ENCODE data around the gene CCDC85A. TPM values are rescaled to one million over a fixed set of nuclear protein-coding genes. Genes with fewer than 3 reads are reported as not detected.

The CCDC85A gene
- total RNA-seq, 1 donor from 2014 or later = not detected

DNA sequence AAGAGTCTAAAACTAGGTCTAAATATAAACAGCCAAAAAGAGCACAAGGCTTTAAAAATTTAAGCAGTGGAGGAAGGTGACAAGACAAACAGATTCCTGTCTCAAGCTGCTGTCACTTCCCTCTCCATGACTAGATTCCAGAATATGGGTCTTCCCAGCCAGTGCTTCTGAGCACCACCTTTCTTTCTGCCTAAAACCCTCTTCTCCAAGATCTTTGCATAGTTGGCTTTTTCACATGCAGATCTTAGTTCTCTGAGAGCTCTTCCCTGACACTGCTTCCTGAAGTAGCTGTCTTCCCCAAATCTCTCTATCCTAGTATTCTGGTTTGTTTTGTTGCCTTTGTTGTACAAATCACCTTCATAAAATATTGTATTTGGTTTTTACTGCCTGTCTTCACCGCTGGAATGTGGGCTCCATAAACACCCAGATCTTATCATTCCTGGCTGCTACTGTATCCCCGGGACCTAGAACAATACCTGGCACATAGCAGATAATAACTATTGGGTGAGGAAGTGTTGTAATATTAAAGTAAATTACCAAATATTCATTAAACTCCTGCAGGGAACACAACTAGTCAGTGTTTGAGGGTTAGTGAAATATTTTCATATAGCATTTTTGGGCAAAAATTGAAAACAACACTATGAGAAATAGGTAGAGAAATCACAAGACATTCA, 150.2 kb downstream of the CCDC85A start:
- intact Hi-C loops (cut with micrococcal nuclease) = no loop called here
- Mint-ChIP-seq H3K27ac (no peak overlapping the region), H3K9me3 (no peaks in the 10 kb centered on the region), H3K4me1 (ENCODE audit: low read depth) (no peaks in the 10 kb centered on the region), H3K27me3 (ENCODE audit: low read depth) (no peaks in the 10 kb centered on the region), H3K4me3 (ENCODE audit: low read depth) (no peak overlapping the region), H3K36me3 (ENCODE audit: low read depth) (no peaks in the 10 kb centered on the region)
- no peak for DNase-seq (ENCODE audit: low spot score)

DNA sequence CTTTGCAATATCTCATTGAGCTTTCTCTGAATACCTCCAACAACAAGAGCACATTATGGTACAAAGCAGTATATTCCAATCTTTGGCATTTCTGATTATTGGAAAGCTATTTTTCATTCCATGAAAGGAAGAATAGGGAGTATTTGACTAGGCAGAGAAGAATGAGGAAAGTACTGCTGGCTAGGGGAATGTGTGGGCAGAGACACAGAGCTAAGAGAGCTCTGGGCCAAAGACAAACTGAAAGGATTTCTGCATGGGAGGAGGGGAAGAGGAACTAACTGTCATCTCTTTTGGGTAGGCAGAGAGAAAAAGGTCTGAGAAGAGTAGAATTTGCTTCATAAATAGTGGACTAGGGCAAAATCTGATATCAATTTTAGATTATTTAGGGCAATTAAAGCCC, 150.8 kb downstream of the CCDC85A start:
- Mint-ChIP-seq H3K27me3 (ENCODE audit: low read depth) (no peaks in the 10 kb centered on the region), H3K9me3 (no peaks in the 10 kb centered on the region), H3K4me1 (ENCODE audit: low read depth) (no peaks in the 10 kb centered on the region), H3K36me3 (ENCODE audit: low read depth) (no peaks in the 10 kb centered on the region), H3K27ac (no peak overlapping the region), H3K4me3 (ENCODE audit: low read depth) (no peak overlapping the region)
- no peak for DNase-seq (ENCODE audit: low spot score)
- intact Hi-C loops (cut with micrococcal nuclease) = no loop called here

DNA sequence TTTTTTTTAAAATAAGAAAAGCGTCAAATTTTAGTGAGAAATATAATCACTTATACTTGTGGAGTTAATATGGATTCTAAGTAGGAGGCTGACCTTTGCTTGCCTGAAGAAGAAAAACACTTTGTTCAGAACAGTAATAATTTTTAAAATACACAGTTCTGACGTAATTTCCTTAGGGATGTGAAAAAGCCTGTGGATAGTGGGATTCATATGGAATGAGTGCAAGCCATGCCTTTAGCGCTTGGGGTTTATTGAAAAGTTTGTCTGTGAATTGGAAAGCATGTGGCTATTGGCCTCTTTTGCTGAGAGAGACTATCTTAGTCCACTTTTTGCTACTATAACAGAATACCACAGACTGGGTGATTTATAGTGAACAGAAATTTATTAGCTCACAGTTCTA, 151.3 kb downstream of the CCDC85A start:
- Mint-ChIP-seq H3K9me3 (no peaks in the 10 kb centered on the region), H3K36me3 (ENCODE audit: low read depth) (no peaks in the 10 kb centered on the region), H3K27ac (no peak overlapping the region), H3K4me3 (ENCODE audit: low read depth) (no peak overlapping the region), H3K4me1 (ENCODE audit: low read depth) (no peaks in the 10 kb centered on the region), H3K27me3 (ENCODE audit: low read depth) (no peaks in the 10 kb centered on the region)
- intact Hi-C loops (cut with micrococcal nuclease) = no loop called here
- no peak for DNase-seq (ENCODE audit: low spot score)

DNA sequence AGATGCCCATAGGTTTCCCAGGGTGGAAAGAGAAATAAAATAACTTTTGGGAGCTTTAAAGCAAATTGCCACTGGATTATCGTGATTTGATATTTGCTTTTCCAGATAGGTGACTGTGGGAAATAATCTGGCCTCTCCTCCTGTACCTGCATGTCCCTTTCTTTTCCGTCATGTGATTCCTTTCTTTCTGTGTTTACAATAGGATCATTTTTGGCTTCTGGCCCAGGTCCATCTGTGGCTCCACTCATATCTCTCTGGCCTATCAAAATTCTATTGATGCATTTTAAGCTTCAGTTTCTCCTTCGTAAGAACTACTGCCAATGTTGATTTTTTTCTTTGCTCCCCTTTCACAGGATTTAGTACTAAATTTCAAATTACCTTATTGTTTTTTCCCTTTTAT, 153.6 kb downstream of the CCDC85A start:
- Mint-ChIP-seq H3K4me3 (ENCODE audit: low read depth) (no peak overlapping the region), H3K36me3 (ENCODE audit: low read depth) (no peaks in the 10 kb centered on the region), H3K27ac (no peak overlapping the region), H3K4me1 (ENCODE audit: low read depth) (no peaks in the 10 kb centered on the region), H3K9me3 (no peaks in the 10 kb centered on the region), H3K27me3 (ENCODE audit: low read depth) (no peaks in the 10 kb centered on the region)
- intact Hi-C loops (cut with micrococcal nuclease) = no loop called here
- DNase-seq (ENCODE audit: low spot score) = no peak

DNA sequence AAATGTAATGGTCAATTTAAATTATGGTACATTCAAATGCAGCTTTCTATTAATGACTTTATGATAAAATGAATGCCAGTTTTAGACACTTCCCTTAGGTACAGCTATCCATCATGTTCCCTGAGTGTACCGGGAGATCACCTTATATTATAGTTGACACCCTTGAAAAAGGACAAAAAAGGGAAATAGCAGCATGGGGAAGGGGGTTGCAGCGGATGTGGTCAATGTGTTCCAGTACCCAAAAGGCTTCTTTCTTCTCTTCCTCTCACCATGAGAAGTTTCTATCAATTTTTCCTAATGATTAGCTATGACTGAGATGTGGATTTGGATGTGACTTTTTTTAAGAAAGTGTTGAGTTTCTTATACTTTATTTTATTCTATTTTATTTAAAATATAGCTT, 154.4 kb downstream of the CCDC85A start:
- H3K9me3 Mint-ChIP-seq = no peaks in the 10 kb centered on the region
- H3K36me3 Mint-ChIP-seq (ENCODE audit: low read depth) = no peaks in the 10 kb centered on the region
- no peaks in the 10 kb centered on the region for H3K4me1 Mint-ChIP-seq (ENCODE audit: low read depth)
- no peak for DNase-seq (ENCODE audit: low spot score)
- H3K27me3 Mint-ChIP-seq (ENCODE audit: low read depth) = no peaks in the 10 kb centered on the region
- intact Hi-C loops (cut with micrococcal nuclease) = no loop called here
- no peak overlapping the region for H3K4me3 Mint-ChIP-seq (ENCODE audit: low read depth)
- no peak overlapping the region for H3K27ac Mint-ChIP-seq

DNA sequence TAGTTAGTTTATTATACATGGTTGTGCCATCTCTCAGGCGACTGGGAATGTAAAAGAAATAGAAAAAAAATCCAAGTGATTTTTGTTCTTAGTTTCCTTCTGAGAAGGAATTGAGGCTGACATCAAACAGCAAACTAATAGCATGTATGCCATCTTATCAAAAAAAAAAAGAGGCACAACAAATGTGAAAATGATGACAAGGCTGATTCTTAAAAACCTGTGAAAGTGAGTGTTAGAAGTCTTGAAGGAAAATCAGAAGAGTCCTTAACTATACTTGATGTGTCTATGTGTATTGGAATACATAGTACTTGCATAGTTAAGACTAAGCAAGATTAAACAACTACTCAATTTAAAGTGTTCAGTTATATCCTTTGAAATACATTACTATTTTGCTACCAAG, 161.0 kb downstream of the CCDC85A start:
- Mint-ChIP-seq H3K27ac (no peak overlapping the region), H3K4me1 (ENCODE audit: low read depth) (no peaks in the 10 kb centered on the region), H3K4me3 (ENCODE audit: low read depth) (no peak overlapping the region), H3K27me3 (ENCODE audit: low read depth) (no peaks in the 10 kb centered on the region), H3K36me3 (ENCODE audit: low read depth) (no peaks in the 10 kb centered on the region), H3K9me3 (no peaks in the 10 kb centered on the region)
- no peak for DNase-seq (ENCODE audit: low spot score)
- intact Hi-C loops (cut with micrococcal nuclease) = no loop called here

DNA sequence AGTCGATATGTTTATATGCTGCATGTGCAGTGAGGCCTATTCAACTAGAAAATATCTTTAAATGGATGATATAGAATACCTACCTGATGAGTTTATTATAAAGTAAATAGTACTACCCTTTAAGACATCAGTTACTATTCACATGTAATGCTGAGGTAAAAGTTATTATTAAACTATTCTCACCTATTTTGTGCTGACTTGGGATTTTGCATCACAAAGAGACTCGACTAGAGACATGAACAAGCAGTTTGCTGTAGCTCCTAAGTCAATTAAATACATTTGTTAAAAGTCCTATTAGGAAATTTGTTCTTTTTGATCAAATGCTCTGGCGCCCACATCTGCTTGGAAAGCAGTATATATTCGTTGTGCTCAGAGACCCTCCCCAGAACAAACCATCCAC, 164.1 kb downstream of the CCDC85A start:
- Mint-ChIP-seq H3K4me3 (ENCODE audit: low read depth) (no peak overlapping the region), H3K9me3 (no peaks in the 10 kb centered on the region), H3K27ac (no peak overlapping the region), H3K4me1 (ENCODE audit: low read depth) (no peaks in the 10 kb centered on the region), H3K36me3 (ENCODE audit: low read depth) (no peaks in the 10 kb centered on the region), H3K27me3 (ENCODE audit: low read depth) (no peaks in the 10 kb centered on the region)
- intact Hi-C loops (cut with micrococcal nuclease) = no loop called here
- DNase-seq (ENCODE audit: low spot score) = no peak

DNA sequence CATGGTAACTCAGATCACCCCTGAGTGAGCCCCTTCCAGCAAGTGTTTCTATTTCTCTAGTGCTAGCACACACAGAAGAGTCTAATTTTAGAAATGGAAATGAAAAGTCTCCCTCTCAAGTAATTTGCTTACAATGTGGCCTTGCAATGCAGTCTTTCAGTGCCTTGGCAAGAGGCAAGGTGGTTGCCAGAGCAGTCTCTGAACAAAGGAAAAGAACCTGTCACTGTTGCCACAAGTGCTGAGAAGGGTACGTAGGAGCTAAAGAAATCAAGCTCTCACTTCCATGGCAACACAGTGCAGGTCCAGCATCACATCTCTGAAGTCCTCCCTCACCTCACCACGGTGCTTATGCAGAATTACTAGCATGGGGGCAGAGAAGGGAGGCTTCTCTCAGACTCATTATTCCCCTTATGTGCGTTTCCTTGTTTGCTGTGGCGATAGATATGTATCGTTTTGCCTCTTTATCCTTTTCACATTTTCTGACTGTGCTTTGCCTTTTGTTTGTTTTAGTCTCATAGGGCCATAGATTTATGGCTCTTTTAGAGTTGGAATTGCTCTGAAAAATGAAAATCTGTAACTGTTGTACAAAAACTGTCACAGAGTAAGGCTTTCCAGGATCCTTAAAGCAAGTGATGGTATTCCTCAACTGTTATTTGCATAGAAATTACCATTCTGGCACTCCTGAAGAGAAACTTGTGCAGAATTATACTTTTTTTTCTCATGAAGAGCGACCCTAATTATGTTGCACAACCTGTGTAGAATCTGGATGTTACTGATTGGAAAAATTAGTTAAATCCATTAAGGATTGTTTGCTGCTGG, 164.8 kb downstream of the CCDC85A start:
- DNase-seq (ENCODE audit: low spot score) = no peak
- Mint-ChIP-seq H3K36me3 (ENCODE audit: low read depth) (no peaks in the 10 kb centered on the region), H3K27ac (no peak overlapping the region), H3K9me3 (no peaks in the 10 kb centered on the region), H3K4me3 (ENCODE audit: low read depth) (no peak overlapping the region), H3K27me3 (ENCODE audit: low read depth) (no peaks in the 10 kb centered on the region), H3K4me1 (ENCODE audit: low read depth) (no peaks in the 10 kb centered on the region)
- intact Hi-C loops (cut with micrococcal nuclease) = no loop called here

DNA sequence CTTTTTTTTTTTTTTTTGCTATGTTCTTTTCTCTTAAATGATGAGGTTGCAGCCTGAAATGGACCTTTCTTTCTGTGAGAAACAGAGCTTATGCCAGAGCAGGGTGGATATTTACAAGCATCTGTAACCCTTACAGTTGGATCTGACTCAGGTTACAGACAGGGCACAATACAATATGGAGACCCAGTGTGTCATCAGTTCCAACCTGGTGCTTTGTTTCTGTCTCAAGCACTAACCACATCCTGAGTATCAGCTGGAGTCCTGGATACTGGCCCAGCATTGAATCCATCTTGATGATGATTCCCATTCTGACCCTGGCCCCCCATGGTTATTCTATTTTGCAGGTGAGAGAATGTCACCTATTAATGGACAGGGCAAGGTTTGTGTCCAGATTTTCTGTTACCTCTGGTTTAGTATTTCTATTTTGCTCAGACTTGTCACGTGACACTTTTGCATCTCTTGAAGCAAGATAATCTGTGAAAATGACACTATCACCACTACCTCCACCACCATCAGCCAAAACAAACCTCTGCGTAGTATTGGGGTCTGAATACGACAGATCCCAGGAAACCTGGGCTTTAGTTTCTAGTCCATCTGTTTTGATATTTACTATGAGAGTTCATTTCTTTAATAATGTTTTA, 174.0 kb downstream of the CCDC85A start:
- H3K4me3 Mint-ChIP-seq (ENCODE audit: low read depth) = no peak overlapping the region
- no peaks in the 10 kb centered on the region for H3K36me3 Mint-ChIP-seq (ENCODE audit: low read depth)
- H3K9me3 Mint-ChIP-seq = peaks cover 6% of the 10 kb centered on the region
- H3K4me1 Mint-ChIP-seq (ENCODE audit: low read depth) = no peaks in the 10 kb centered on the region
- H3K27ac Mint-ChIP-seq = no peak overlapping the region
- H3K27me3 Mint-ChIP-seq (ENCODE audit: low read depth) = no peaks in the 10 kb centered on the region
- intact Hi-C loops (cut with micrococcal nuclease) = no loop called here
- no peak for DNase-seq (ENCODE audit: low spot score)

DNA sequence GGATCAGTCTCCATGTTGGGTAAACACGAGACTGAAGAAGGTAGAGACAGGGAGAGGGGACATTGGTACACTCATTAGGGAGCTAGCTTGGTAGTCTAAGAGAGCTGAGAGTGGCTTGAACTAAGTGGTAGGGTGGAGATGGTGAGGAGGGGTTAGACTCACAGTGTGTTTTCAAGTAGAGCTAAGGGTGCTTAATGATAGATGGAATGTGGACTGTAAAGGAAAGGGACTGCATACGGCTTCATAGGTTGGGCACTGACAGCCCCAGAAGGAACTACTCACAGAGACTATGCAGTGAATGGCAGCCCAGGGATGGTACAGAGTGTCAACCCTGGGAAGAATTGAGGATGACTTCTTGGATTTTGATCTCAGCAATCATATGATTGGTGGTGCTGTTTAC, 178.1 kb downstream of the CCDC85A start:
- no peaks in the 10 kb centered on the region for H3K36me3 Mint-ChIP-seq (ENCODE audit: low read depth)
- no peaks in the 10 kb centered on the region for H3K9me3 Mint-ChIP-seq
- no peaks in the 10 kb centered on the region for H3K4me1 Mint-ChIP-seq (ENCODE audit: low read depth)
- intact Hi-C loops (cut with micrococcal nuclease) = no loop called here
- H3K4me3 Mint-ChIP-seq (ENCODE audit: low read depth) = no peak overlapping the region
- no peak overlapping the region for H3K27ac Mint-ChIP-seq
- no peaks in the 10 kb centered on the region for H3K27me3 Mint-ChIP-seq (ENCODE audit: low read depth)
- DNase-seq (ENCODE audit: low spot score) = no peak

DNA sequence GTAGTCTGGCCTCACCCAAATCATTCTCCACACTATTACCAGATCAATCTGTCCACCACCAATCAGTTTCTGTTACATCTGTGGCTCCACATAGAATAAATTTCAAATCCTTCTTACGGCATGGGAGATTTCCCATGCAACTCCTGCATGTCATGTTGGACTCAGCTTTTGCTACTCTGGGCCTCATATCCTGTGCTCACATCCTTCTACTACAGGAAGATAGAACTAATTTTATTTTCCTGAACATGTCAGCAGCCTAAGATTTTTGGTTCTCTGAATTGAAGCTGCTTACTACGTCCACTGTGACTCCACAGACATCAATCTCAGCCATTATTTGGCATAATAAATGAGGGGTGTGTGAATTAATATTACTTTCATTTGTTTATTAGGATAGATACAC, 181.1 kb downstream of the CCDC85A start:
- Mint-ChIP-seq H3K27me3 (ENCODE audit: low read depth) (no peaks in the 10 kb centered on the region), H3K4me3 (ENCODE audit: low read depth) (no peak overlapping the region), H3K9me3 (no peaks in the 10 kb centered on the region), H3K4me1 (ENCODE audit: low read depth) (no peaks in the 10 kb centered on the region), H3K27ac (no peak overlapping the region), H3K36me3 (ENCODE audit: low read depth) (no peaks in the 10 kb centered on the region)
- DNase-seq (ENCODE audit: low spot score) = no peak
- intact Hi-C loops (cut with micrococcal nuclease) = no loop called here

DNA sequence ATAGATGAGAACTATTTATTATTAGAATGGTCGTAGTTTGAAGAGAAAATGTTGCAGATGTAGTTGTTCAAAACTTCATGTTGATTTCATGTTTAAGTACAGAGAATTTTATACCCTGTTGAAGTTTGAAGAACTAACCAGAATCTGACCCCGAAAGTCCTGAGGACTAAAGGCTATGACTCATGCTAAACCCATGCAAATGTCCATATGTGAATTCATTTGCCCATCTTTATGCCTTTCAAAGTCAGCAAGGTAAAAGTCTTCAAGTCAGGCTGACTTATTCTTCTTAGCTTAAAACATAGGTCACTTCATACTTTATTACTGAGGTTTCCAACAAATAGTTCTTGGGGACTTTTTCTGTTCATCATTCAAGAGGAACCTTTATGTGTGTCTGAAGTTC, 185.5 kb downstream of the CCDC85A start:
- intact Hi-C loops (cut with micrococcal nuclease) = no loop called here
- no peak for DNase-seq (ENCODE audit: low spot score)
- Mint-ChIP-seq H3K4me1 (ENCODE audit: low read depth) (no peaks in the 10 kb centered on the region), H3K27ac (no peak overlapping the region), H3K36me3 (ENCODE audit: low read depth) (no peaks in the 10 kb centered on the region), H3K9me3 (no peaks in the 10 kb centered on the region), H3K27me3 (ENCODE audit: low read depth) (no peaks in the 10 kb centered on the region), H3K4me3 (ENCODE audit: low read depth) (no peak overlapping the region)

DNA sequence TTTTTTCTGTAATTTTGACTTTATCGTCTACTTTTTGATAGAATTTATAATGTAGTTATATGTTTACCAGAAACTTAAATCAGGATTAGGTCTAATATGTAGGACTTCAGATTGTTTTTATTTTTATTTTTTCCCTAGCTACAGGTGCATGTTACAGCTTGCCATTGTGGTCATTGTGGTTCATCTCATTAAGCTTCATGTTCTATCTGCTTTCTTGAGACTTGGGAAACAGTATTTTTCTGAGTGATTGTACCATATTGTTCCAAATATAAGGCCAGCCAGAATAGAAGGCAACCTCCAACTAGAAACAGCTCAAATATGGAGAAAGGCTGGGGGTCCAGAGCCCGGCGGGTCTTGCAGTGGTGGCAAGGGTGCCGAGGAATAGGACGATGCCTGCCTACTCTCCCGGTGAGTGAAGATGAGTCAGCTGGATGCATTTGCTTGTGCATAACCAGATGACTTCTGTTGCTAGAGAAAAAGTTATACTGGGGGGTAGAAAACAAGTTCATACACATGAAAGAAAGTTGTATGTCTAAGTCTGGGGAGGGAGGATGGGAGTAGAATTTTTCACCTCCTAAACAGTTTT, 188.4 kb downstream of the CCDC85A start:
- intact Hi-C loops (cut with micrococcal nuclease) = no loop called here
- H3K9me3 Mint-ChIP-seq = no peaks in the 10 kb centered on the region
- H3K4me1 Mint-ChIP-seq (ENCODE audit: low read depth) = no peaks in the 10 kb centered on the region
- no peaks in the 10 kb centered on the region for H3K36me3 Mint-ChIP-seq (ENCODE audit: low read depth)
- no peaks in the 10 kb centered on the region for H3K27me3 Mint-ChIP-seq (ENCODE audit: low read depth)
- H3K27ac Mint-ChIP-seq = no peak overlapping the region
- DNase-seq (ENCODE audit: low spot score) = no peak
- H3K4me3 Mint-ChIP-seq (ENCODE audit: low read depth) = no peak overlapping the region
